IPS-18c (cell line): ENCODE measurements around the gene ICOS.
"Not testable (repeated sequence)": the region's sequence is repeated elsewhere in the genome, so short reads cannot be mapped to it uniquely, and the experiment has no call there.

Experiments used
- H3K4me3 ChIP-seq: 2 replicates; pipeline ENCODE4 v1.7.0; 2013; ENCODE audit warnings: low read depth, mild to moderate bottlenecking, low read length, moderate library complexity; ENCODE audit not compliant: insufficient read depth
- H3K9me3 ChIP-seq: one replicate; pipeline ENCODE4 v1.6.1; 2013; ENCODE audit warnings: mild to moderate bottlenecking, low read length, moderate library complexity; ENCODE audit not compliant: control insufficient read depth, insufficient read depth

ICOS gene

DNA sequence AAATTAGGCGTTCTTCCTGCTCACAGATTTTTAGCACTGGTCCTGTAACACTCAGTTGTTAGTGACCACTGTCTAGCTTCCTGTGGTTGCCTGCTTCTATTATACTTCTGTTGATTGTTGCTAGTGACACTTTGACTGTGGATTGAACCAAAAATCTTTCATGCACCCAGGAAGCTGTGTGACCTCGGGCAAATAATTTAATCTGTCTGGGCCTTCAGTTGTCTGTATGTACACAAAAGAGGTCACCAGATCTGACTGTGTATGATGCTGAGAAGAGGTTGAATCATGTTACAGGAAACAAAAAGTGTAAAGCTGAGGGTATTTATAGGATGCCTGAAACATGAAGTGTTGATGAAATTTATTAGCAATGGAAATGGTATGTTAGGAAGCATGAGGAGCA is 12.7 kb downstream of the ICOS start:
- H3K4me3 ChIP-seq, result no peak overlapping the region

DNA sequence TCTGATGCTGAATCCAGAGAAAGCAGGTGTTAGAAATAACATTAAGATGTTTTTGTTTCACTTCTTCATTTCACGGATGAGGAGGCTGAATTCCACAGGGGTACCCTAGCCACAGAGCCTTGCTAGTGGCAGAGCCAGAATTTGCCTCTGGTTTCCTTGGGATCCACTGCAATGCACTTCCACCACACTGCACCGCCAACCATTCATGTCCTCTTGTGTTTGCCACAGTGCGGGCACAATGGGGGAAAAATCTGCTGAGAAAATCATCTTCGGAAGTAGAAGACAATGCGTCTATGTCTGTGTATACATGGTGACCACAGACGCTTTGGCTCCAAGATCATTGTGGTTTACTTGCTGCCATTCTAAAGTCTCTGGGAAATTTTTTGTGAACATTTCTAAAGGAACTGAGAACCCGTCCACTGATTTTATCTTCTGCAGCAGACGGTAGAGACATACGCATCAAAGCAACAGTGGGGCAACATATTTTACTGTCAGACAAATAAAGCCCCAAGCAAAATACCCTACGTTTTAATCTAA is 14.9 kb downstream of the ICOS start:
- Histone ChIP-seq H3K4me3 (no peak overlapping the region), H3K9me3 (no peaks in the 10 kb centered on the region)

More for the DNA sequence above, 12.7 kb downstream of the ICOS start:
- H3K9me3 ChIP-seq, result no peaks in the 10 kb centered on the region

DNA sequence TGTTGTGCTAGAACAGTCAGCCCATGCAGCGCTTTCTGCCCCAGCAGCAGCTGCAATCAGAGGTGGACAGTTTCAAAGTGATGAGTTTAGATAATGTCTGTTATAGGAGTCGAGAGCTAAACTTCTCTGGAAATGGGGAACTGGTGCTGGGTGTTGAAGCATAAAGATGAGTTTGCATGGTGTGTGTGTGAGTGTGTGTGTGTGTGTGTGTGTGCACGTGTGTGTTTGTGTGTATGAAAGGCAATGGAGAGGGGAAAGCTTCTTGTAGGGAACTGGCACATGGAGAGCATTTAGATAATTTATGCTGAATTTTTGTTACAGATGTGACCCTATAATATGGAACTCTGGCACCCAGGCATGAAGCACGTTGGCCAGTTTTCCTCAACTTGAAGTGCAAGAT is 22.7 kb downstream of the ICOS start:
- no peak overlapping the region for H3K4me3 ChIP-seq
- H3K9me3 ChIP-seq, result no peaks in the 10 kb centered on the region

DNA sequence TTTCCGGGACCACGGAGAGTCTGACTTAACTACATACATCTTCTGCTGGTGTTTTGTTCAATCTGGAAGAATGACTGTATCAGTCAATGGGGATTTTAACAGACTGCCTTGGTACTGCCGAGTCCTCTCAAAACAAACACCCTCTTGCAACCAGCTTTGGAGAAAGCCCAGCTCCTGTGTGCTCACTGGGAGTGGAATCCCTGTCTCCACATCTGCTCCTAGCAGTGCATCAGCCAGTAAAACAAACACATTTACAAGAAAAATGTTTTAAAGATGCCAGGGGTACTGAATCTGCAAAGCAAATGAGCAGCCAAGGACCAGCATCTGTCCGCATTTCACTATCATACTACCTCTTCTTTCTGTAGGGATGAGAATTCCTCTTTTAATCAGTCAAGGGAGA is 23.1 kb downstream of the ICOS start:
- Histone ChIP-seq H3K4me3 (no peak overlapping the region), H3K9me3 (no peaks in the 10 kb centered on the region)

DNA sequence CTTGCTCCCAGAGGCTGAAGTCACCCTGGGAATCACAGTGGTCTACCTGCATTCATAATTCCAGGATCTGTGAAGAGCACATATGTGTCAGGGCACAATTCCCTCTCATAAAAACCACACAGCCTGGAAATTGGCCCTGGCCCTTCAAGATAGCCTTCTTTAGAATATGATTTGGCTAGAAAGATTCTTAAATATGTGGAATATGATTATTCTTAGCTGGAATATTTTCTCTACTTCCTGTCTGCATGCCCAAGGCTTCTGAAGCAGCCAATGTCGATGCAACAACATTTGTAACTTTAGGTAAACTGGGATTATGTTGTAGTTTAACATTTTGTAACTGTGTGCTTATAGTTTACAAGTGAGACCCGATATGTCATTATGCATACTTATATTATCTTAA is 24.2 kb downstream of the ICOS start:
- Histone ChIP-seq H3K4me3 (no peak overlapping the region), H3K9me3 (no peaks in the 10 kb centered on the region)

DNA sequence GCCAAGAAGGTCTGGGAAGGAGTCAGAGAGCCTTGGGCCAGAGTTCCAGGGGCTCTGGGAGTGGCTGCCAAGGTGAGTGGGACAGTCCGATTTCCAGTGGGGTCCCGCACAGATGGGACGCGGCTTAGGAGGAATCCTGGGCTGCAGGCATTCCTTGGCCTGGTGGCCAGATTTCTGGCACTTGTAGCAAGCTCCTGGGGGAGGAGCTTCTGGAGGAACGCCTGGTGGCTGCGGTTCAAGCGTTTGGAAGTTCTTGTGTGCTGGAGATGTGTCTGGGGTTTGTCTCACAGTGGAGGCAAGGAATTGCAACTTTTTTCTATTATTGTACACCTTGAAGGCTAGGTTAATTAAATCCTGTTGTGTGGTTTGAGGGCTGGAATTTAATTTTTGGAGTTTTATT is 28.6 kb downstream of the ICOS start:
- H3K9me3 ChIP-seq, H3K4me3 ChIP-seq: not testable (repeated sequence)

DNA sequence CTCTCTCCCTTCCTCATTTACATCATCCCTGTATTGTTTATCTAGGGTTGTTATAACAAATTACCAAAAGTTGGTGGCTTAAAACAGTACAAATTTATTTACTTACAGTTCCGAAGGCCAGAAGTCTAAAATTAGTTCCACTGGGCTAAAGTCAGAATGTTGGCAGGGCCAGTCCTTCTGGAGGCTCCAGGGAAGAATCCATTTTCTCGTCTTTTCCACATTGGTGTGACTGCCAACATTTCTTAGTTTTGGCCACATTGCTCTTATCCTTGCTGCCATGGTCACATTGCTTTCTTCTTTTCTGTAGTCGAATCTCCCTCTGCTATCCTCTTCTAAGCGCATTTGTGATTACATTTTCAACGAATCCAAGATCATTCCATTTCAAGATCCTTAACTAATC is 34.7 kb downstream of the ICOS start:
- Histone ChIP-seq H3K4me3 (no peak overlapping the region), H3K9me3 (no peaks in the 10 kb centered on the region)

DNA sequence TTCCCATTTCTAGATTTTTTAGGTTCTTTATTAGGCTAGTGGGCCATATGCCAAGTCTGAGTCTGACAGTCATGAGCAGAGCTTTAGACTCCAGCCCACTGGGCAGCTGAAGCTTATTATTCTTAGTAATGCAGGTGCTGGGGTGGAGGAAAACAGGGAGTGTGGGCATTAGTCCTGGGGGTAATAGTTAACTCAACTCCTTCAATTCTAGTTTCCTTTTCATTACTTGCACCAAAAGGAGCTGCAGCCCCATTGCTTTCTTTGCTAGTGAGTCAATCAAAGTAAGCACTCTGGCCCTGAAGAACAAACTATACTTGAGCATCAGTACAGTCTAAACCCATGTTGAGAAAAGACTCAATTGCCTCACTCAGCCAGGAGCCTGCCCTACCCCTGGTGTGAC is 35.5 kb downstream of the ICOS start:
- Histone ChIP-seq H3K9me3 (no peaks in the 10 kb centered on the region), H3K4me3 (no peak overlapping the region)

DNA sequence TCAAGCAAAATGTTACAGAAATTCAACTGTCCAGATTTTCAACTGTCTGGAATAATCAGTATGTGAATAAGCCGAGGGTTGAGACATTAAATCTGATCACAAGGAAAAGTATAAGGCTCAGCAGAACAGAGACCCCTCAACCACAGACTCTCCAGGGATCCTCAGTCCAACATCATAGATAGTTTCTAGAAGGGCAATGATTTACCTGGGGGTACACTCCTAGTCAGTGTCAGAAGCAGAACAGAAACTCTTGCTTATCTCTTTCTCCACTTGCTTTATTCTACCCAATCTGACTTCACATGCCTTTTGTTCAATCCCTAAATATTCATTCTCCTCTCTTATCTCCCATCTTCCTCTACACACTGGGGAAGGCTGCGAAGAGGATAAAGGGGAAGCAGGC is 36.4 kb downstream of the ICOS start:
- Histone ChIP-seq H3K4me3 (no peak overlapping the region), H3K9me3 (no peaks in the 10 kb centered on the region)

DNA sequence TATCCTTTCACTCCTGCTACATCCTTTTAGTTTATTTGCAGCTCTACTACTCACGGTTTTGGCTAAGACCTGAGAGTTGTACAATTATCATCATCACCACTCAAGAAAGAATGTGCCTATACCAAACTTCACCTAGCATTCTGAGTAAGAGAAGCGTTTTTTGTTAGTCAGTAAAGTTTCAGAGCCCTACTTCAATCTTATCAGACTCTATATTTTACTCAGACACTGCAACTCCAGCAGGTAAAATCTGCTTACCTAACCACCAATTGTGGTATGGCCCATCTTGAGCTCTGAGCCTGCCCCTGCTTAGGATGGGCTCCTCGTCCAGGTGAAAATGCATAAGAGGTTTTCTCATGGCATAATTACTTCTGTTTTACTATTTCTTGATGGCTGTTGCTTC is 37.1 kb downstream of the ICOS start:
- H3K9me3 ChIP-seq, result no peaks in the 10 kb centered on the region
- H3K4me3 ChIP-seq, result no peak overlapping the region

DNA sequence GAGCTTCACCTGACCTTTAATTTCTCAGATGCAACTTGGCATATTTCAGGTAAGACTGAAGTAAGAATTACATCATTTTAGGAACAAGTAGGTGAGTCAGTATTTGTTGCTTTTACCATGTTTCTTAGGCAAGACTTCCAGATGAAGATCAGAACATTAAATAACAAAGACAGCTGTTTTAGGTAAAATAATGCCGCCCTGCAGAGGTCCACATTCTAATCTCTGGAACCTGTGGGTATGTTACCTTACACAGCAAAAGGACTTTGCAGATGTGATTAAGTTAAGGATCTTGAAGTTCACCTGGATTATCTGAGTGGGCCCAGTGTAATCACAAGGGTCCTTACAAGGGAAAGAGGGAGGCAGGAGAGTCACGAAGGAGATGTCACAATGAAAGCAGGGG is 39.3 kb downstream of the ICOS start:
- Histone ChIP-seq H3K9me3 (no peaks in the 10 kb centered on the region), H3K4me3 (no peak overlapping the region)

DNA sequence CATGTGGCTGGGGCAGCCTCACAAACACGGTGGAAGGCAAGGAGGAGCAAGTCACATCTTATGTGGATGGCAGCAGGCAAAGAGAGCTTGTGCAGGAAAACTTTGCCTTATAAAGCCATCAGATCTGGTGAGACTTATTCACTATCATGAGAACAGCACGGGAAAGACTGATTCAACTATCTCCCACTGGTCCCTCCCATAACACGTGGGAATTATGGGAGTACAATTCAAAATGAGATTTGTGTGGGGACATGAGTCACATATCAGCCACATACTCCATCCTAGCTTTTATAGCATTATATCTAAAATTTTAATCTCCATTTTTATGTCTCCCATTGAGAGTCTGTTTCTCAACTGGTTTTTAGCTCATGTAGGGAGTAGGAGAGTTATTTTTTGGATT is 45.7 kb downstream of the ICOS start:
- H3K9me3 ChIP-seq, result no peaks in the 10 kb centered on the region
- H3K4me3 ChIP-seq, result no peak overlapping the region

DNA sequence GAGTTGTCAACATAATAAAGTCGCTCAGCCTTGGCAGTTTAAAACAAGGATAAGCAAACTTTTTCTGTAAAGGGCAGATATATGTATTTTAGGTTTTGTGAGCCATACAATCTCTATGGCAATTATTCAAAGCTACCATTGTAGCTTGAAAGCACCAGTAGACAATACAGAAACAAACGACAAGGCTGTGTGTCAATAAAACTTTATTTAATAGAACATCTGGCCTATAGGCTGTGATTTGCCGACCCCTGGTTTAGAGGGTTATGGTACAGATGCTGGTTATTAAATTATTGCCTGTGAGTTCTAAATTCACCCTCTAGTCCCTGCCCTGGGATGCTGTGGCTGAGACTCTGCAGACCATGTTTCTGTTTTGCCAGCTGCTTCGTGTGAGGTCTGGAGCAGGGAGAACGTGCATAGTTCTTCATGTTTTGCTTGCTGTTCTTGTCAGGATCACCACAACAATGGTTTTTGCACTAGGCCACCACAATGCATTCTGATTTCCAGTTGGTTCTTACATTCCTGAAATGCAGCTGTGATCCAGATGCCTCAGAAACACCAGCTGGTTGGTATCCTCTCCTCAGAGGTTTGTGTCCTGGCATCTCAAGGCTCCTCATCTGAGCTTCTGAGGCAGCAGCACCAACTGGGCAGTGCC is 46.6 kb downstream of the ICOS start:
- Histone ChIP-seq H3K4me3 (no peak overlapping the region), H3K9me3 (no peaks in the 10 kb centered on the region)

DNA sequence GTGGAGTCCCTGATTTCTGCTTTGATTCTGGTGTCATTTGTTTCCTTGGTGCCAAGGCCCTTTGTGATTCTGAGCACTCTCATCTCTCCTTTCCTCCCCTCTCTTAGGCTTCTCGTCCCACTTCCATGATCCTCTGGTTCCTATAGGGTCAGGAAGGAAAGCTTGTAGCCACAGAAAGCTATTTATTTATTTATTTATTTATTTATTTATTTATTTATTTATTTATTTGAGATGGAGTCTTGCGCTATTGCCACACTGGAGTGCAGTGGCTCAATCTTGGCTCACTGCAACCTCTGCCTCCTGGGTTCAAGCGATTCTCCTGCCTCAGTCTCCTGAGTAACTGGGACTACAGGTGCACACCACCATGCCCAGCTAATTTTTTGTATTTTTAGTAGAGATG is 49.4 kb downstream of the ICOS start:
- not testable (repeated sequence) for H3K4me3 ChIP-seq, H3K9me3 ChIP-seq

DNA sequence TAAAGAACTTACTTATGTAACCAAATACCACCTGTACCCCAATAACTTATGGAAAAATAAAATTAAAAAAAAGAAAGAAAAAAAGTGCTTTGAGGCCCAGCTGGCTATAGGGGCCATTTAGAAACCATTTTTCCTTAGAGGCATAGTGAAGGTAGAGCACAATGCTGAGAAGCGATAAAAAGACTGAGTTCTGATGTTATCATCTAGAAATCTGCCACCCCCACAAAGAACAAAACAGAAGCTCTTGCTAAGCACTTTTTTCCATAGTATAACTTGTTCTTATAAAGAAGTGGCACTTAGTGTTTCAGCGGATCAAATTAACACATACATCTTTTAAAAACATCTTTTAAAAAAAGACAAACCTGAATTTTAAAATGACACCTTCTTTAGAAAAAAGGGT is 51.4 kb downstream of the ICOS start:
- H3K9me3 ChIP-seq, result no peaks in the 10 kb centered on the region
- no peak overlapping the region for H3K4me3 ChIP-seq

DNA sequence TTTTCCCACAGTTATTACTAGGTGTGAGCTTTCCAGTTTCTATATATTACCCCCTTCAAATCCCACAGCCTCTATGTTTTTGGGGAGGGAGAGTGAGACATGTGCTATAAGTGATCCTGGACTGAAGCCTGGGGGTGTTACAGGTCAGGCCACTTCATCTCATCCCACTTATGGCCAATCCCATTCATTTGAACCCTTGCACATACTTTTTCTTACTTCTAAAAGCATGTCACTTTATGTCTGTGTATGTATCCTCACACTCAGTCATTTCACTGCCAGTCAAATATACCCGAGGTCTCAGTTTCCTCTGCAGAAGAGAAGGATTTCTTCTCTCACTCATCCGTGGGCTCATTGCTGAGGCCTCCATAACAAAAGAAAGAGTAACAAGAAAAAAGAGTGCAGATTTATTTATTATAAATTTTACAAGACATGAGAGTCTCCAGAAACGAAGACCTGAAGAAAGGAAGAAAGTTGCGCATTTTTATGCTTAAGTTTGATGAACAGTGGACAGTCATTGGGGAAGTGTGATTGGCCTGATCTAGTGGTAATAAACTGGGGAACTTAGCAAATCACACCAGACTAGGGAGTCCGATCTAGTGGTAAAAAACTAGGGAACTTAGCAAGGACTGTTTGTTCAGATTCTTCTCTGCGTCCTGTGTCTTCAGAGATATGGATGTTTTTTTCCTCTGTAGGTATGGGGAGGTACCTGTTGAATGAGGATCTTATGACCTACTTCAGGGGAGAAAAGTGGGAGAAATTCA is 52.1 kb downstream of the ICOS start:
- Histone ChIP-seq H3K4me3 (no peak overlapping the region), H3K9me3 (no peaks in the 10 kb centered on the region)

DNA sequence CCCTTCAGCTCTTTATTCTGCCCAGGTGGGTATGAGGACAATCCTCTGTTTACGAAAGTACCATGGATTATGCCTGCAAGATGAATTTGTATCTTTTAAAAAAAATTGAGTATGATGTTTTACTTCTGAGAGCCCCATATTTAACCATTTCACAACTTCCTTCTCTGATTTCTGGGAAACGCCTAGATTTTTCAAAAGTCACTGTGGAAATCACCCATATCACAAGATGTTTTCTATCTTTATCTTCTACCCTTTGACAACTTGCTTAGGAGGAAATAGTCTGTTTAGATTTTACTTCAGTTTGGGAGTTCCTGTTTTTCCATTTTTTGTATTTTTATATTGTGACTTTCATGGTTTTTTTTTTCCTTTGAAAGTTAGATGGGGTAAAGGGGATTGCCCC is 53.0 kb downstream of the ICOS start:
- Histone ChIP-seq H3K4me3 (no peak overlapping the region), H3K9me3 (no peaks in the 10 kb centered on the region)

DNA sequence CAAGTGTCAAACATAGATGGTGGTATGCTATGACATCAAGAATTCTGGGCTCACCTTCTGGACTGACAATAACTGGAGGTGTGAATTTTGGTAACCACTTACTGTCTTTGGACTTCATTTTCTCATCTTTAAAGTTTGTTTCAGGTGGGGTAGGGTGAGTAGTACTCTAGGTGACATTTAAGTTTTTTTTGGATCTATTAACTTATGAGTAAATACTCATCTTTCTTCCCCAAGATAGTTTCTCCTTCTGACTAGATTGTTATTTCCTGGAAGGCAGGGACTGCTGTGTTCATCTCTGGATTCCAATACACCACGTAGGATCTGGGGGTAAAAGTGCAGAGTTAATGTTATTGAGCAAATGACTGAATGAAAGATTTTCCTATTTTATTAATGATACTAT is 55.9 kb downstream of the ICOS start:
- Histone ChIP-seq H3K9me3 (no peaks in the 10 kb centered on the region), H3K4me3 (no peak overlapping the region)

DNA sequence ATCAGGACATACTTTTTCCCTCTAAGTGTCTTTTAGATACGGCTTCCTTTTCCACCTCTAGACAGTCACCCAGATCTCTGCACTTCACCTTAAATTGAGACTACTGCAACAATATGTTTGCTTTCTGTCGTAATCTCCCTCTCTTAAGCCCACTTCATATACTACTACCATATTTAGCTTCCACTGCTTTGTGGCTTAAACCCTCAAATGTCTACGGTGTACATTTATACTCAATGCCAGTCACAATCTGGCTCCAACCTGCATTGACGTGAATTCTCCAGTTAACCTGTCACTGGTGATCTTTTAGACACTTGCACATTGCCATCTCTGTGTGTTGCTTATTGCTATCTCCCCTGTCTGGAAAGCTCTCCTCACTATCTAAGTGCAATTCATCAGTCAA is 56.4 kb downstream of the ICOS start:
- H3K4me3 ChIP-seq, result no peak overlapping the region

More for the DNA sequence above, 56.4 kb downstream of the ICOS start:
- no peaks in the 10 kb centered on the region for H3K9me3 ChIP-seq
